Neural progenitor cell (in vitro differentiated cells): ENCODE data around the gene PAQR7. TPM values are rescaled to one million over a fixed set of nuclear protein-coding genes. Genes with fewer than 3 reads are reported as not detected.

Experiments
- DNase-seq: peaks from one replicate; pipeline ENCODE4 v3.0.0-alpha.2; 2016; ENCODE audit warnings: low spot score
- H2AFZ ChIP-seq: fragments of 200-600 bp; sonication (generic); replicated peaks from 2 replicates; pipeline ENCODE4 v1.6.1; 2016; ENCODE audit warnings: antibody characterized with exemption
- H3F3A ChIP-seq: fragments of 200-600 bp; sonication (generic); 2 replicates; pipeline ENCODE4 v1.6.1; 2016; ENCODE audit warnings: antibody characterized with exemption, low read depth
- H3K27ac ChIP-seq: fragments of 200-600 bp; sonication (generic); 2 replicates; pipeline ENCODE4 v1.5.1; 2016; ENCODE audit warnings: mild to moderate bottlenecking
- H3K27me3 ChIP-seq: fragments of 200-600 bp; sonication (generic); 2 replicates; pipeline ENCODE4 v1.6.1; 2016; ENCODE audit warnings: mild to moderate bottlenecking, moderate library complexity
- H3K36me3 ChIP-seq: fragments of 200-600 bp; sonication (generic); 2 replicates; pipeline ENCODE4 v1.5.1; 2016
- H3K4me1 ChIP-seq: fragments of 200-600 bp; sonication (generic); 2 replicates; pipeline ENCODE4 v1.6.1; 2016; ENCODE audit warnings: mixed run types
- H3K4me2 ChIP-seq: fragments of 200-600 bp; sonication (generic); 2 replicates; pipeline ENCODE4 v1.6.1; 2016
- H3K4me3 ChIP-seq: fragments of 200-600 bp; sonication (generic); 2 replicates; pipeline ENCODE4 v1.5.1; 2016
- H3K79me2 ChIP-seq: fragments of 200-600 bp; sonication (generic); 2 replicates; pipeline ENCODE4 v1.6.1; 2016; ENCODE audit warnings: low read depth
- H3K9ac ChIP-seq: fragments of 200-600 bp; sonication (generic); 2 replicates; pipeline ENCODE4 v1.6.1; 2016
- H3K9me3 ChIP-seq: fragments of 200-600 bp; sonication (generic); 2 replicates; pipeline ENCODE4 v1.5.1; 2016; ENCODE audit warnings: low read depth
- H4K20me1 ChIP-seq: fragments of 200-600 bp; sonication (generic); 2 replicates; pipeline ENCODE4 v1.6.1; 2016; ENCODE audit warnings: low read depth
- H3K27ac Mint-ChIP-seq: 3 replicates; pipeline ENCODE4 v1.8.0; 2021; ENCODE audit warnings: mixed read lengths
- H3K27me3 Mint-ChIP-seq: 2 replicates; pipeline ENCODE4 v1.8.0; 2022; ENCODE audit warnings: low read depth, mild to moderate bottlenecking, inconsistent platforms, moderate library complexity, mixed read lengths; ENCODE audit not compliant: insufficient read depth
- H3K36me3 Mint-ChIP-seq: 3 replicates; pipeline ENCODE4 v1.8.0; 2021; ENCODE audit warnings: mixed read lengths
- H3K4me1 Mint-ChIP-seq: 3 replicates; pipeline ENCODE4 v1.8.0; 2021; ENCODE audit warnings: mixed read lengths
- H3K4me3 Mint-ChIP-seq: 3 replicates; pipeline ENCODE4 v1.8.0; 2021; ENCODE audit warnings: mild to moderate bottlenecking, moderate library complexity, mixed read lengths
- H3K9me3 Mint-ChIP-seq: 3 replicates; pipeline ENCODE4 v1.8.0; 2020; ENCODE audit warnings: mixed read lengths
- CTCF ChIP-seq: fragments of 200-600 bp; sonication (generic); IDR thresholded peaks from 2 replicates; pipeline ENCODE4 v1.5.1; 2017; ENCODE audit warnings: antibody characterized with exemption, mild to moderate bottlenecking
- EZH2 ChIP-seq: fragments of 200-600 bp; sonication (generic); IDR thresholded peaks from 2 replicates; pipeline ENCODE4 v1.6.1; 2017; ENCODE audit warnings: antibody characterized with exemption, mild to moderate bottlenecking, moderate library complexity
- EZH2phosphoT487 ChIP-seq: fragments of 200-600 bp; sonication (generic); IDR thresholded peaks from 2 replicates; pipeline ENCODE4 v1.6.1; 2017; ENCODE audit warnings: antibody characterized with exemption
- total RNA-seq: library from RNA; depleted of rRNA; stranded (reverse); fragments of >200 nt; gene quantifications from 2 replicates; pipeline ENCODE4 v1.2.3, GENCODE V29; 2015; ENCODE audit warnings: low replicate concordance

PAQR7 gene
- total RNA-seq, 1 donor from 2014 or later, result 1.1 TPM

GRCh38 chr1:25898223-25899015 is 22.9 kb upstream of the PAQR7 start:
- TF ChIP-seq EZH2 (no peak), CTCF (no peak), EZH2phosphoT487 (no peak)
- no peak overlapping the region for H3K27ac Mint-ChIP-seq
- no peaks in the 10 kb centered on the region for H3K9me3 ChIP-seq
- H3K9ac ChIP-seq, result no peak overlapping the region
- no peak for DNase-seq
- peaks cover 48% of the 10 kb centered on the region for H3K36me3 Mint-ChIP-seq
- H3K79me2 ChIP-seq, result peaks cover 54% of the 10 kb centered on the region
- peaks cover 20% of the 10 kb centered on the region for H3K36me3 ChIP-seq
- H3K4me2 ChIP-seq, result no peak overlapping the region
- H3K27me3 ChIP-seq, result no peaks in the 10 kb centered on the region
- peaks cover 82% of the 10 kb centered on the region for H3F3A ChIP-seq
- no peak overlapping the region for H2AFZ ChIP-seq
- peaks cover 66% of the 10 kb centered on the region for H4K20me1 ChIP-seq
- no peak overlapping the region for H3K4me3 Mint-ChIP-seq
- H3K4me1 ChIP-seq, result peaks cover 45% of the 10 kb centered on the region
- peaks cover 4% of the 10 kb centered on the region for H3K27me3 Mint-ChIP-seq
- H3K9me3 Mint-ChIP-seq, result no peaks in the 10 kb centered on the region
- peaks cover 52% of the 10 kb centered on the region for H3K4me1 Mint-ChIP-seq
- H3K4me3 ChIP-seq, result no peak overlapping the region
- peak overlapping the region; percentile 32 for H3K27ac ChIP-seq

GRCh38 chr1:25897754-25898153 is 22.2 kb upstream of the PAQR7 start:
- Mint-ChIP-seq H3K9me3 (no peaks in the 10 kb centered on the region), H3K27me3 (peaks cover 4% of the 10 kb centered on the region), H3K27ac (peak overlapping the region; percentile 87), H3K4me3 (no peak overlapping the region), H3K4me1 (peaks cover 47% of the 10 kb centered on the region), H3K36me3 (peaks cover 43% of the 10 kb centered on the region)
- H2AFZ ChIP-seq, result no peak overlapping the region
- H3K36me3 ChIP-seq, result peaks cover 13% of the 10 kb centered on the region
- peaks cover 81% of the 10 kb centered on the region for H3F3A ChIP-seq
- H3K4me3 ChIP-seq, result no peak overlapping the region
- TF ChIP-seq EZH2, result no peak
- peak overlapping the region; percentile 32 for H3K27ac ChIP-seq
- no peak overlapping the region for H3K4me2 ChIP-seq
- H3K9ac ChIP-seq, result no peak overlapping the region
- DNase-seq, result no peak
- H3K27me3 ChIP-seq, result no peaks in the 10 kb centered on the region
- H3K79me2 ChIP-seq, result peaks cover 48% of the 10 kb centered on the region
- peaks cover 45% of the 10 kb centered on the region for H3K4me1 ChIP-seq
- H3K9me3 ChIP-seq, result no peaks in the 10 kb centered on the region
- peaks cover 60% of the 10 kb centered on the region for H4K20me1 ChIP-seq

- H3K9ac ChIP-seq, result no peak overlapping the region
- peaks cover 36% of the 10 kb centered on the region for H3K36me3 Mint-ChIP-seq
- H3K4me3 ChIP-seq, result no peak overlapping the region
- DNase-seq, result no peak
- peaks cover 4% of the 10 kb centered on the region for H3K27me3 Mint-ChIP-seq
- peak overlapping the region; percentile 25 for H3K27ac ChIP-seq
- no peak overlapping the region for H3K4me2 ChIP-seq
- H3K4me1 ChIP-seq, result peaks cover 53% of the 10 kb centered on the region
- no peak overlapping the region for H3K27ac Mint-ChIP-seq
- peaks cover 82% of the 10 kb centered on the region for H3F3A ChIP-seq
- H2AFZ ChIP-seq, result no peak overlapping the region
- H3K27me3 ChIP-seq, result no peaks in the 10 kb centered on the region
- H3K9me3 ChIP-seq, result no peaks in the 10 kb centered on the region
- peaks cover 50% of the 10 kb centered on the region for H3K4me1 Mint-ChIP-seq
- H3K9me3 Mint-ChIP-seq, result no peaks in the 10 kb centered on the region
- TF ChIP-seq CTCF (no peak), EZH2phosphoT487 (no peak), EZH2 (no peak)
- H3K79me2 ChIP-seq, result peaks cover 33% of the 10 kb centered on the region
- peaks cover 2% of the 10 kb centered on the region for H3K36me3 ChIP-seq
- H4K20me1 ChIP-seq, result peaks cover 45% of the 10 kb centered on the region
- no peak overlapping the region for H3K4me3 Mint-ChIP-seq
Measured at GRCh38 chr1:25896266-25896665, 20.8 kb upstream of the PAQR7 start.
